Activated CD8-positive, alpha-beta T cell treated with anti-CD3 and anti-CD28 coated beads, Interleukin-2, amount 10 ng/mL, durations not matched to agents 7 days and 5 days (primary cell): Measurements from ENCODE around the gene RXFP1. TPM values are rescaled to one million over a fixed set of nuclear protein-coding genes. Genes with fewer than 3 reads are reported as not detected.

Source experiments
- ATAC-seq: fragments of 150-1000 bp; cut with Tn5 transposase; one replicate; pipeline ENCODE4 v1.10.0; 2021; ENCODE audit warnings: moderate library complexity
- CTCF ChIA-PET: fragments of 350-600 bp; sonication (Branson Sonifier 250); formaldehyde crosslinking; loops from one replicate; lab custom pipeline; 2021; ENCODE audit warnings: antibody characterized with exemption; lab: Charles Lee
- POLR2A ChIA-PET: fragments of 350-600 bp; sonication (Branson Sonifier 250); formaldehyde crosslinking; loops from one replicate; lab custom pipeline; 2021; ENCODE audit warnings: antibody characterized with exemption; lab: Charles Lee
- DNase-seq: peaks from one replicate; pipeline ENCODE4 v3.0.0-alpha.2; 2020
- H3K27ac Mint-ChIP-seq: one replicate; pipeline ENCODE4 v1.8.0; 2021; ENCODE audit warnings: mild to moderate bottlenecking, mixed read lengths
- H3K27me3 Mint-ChIP-seq: one replicate; pipeline ENCODE4 v1.8.0; 2021; ENCODE audit warnings: low read depth, mixed read lengths
- H3K36me3 Mint-ChIP-seq: one replicate; pipeline ENCODE4 v1.8.0; 2021; ENCODE audit warnings: low read depth, mixed read lengths
- H3K4me1 Mint-ChIP-seq: one replicate; pipeline ENCODE4 v1.8.0; 2021; ENCODE audit warnings: low read depth, mixed read lengths
- H3K4me3 Mint-ChIP-seq: one replicate; pipeline ENCODE4 v1.8.0; 2021; ENCODE audit warnings: mild to moderate bottlenecking, mixed read lengths
- H3K9me3 Mint-ChIP-seq: one replicate; pipeline ENCODE4 v1.8.0; 2022; ENCODE audit warnings: mixed read lengths; ENCODE audit not compliant: insufficient read depth
- total RNA-seq, 2 experiments: library from RNA; stranded (reverse); gene quantifications; one replicate each; pipeline ENCODE4 v1.2.3, GENCODE V29; 2021

Gene RXFP1
- total RNA-seq, 2 experiments from 2014 or later = not detected

DNA sequence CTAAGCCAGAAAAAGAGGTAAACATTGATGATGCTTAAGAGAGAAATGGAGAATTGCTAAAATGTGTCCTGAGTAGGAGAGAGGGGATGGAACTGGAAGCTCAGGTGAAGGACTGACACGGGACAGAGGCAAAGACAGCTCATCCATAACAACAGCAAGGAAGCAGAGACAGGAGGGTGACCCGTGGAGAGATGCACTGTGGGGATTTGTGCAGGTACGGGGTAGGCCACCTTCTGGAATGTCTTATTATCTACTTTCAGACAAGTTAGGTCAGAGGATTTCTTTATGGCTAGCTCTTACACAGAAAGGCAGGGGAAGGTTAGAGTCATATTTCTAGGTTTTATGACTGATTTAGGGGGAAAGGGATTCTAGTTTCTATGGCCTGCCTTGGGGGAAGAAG lies 31.7 kb downstream of the RXFP1 start:
- ATAC-seq (no peak), DNase-seq (no peak)
- Mint-ChIP-seq H3K36me3 (no peaks in the 10 kb centered on the region), H3K27ac (no peak overlapping the region), H3K4me3 (no peak overlapping the region), H3K27me3 (peaks cover 3% of the 10 kb centered on the region), H3K4me1 (no peaks in the 10 kb centered on the region), H3K9me3 (no peaks in the 10 kb centered on the region)
- ChIA-PET POLR2A (no interaction called here), CTCF (no interaction called here)

GRCh38 chr4:158560284-158560683 lies 38.6 kb downstream of the RXFP1 start:
- Mint-ChIP-seq H3K4me1 (no peaks in the 10 kb centered on the region), H3K27ac (no peak overlapping the region), H3K36me3 (no peaks in the 10 kb centered on the region), H3K9me3 (no peaks in the 10 kb centered on the region), H3K4me3 (no peak overlapping the region), H3K27me3 (no peaks in the 10 kb centered on the region)
- POLR2A ChIA-PET = no interaction called here
- CTCF ChIA-PET = no interaction called here
- DNase-seq (no peak), ATAC-seq (no peak)

DNA sequence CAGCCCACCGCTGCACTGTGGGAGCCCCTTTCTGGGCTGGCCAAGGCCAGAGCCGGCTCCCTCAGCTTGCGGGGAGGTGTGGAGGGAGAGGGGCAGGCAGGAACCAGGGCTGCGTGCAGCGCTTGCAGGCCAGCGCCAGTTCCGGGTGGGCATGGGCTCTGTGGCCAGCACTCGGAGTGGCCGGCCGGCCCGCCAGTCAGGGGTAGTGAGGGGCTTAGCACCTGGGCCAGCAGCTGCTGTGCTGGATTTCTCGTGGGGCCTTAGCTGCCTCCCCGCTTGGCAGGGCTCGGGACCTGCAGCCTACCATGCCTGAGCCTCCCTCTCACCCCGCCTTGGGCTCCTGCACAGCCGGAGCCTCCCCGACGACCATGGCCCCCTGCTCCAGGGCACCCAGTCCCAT lies 45.2 kb downstream of the RXFP1 start:
- ATAC-seq = no peak
- no peaks in the 10 kb centered on the region for H3K27me3 Mint-ChIP-seq
- H3K36me3 Mint-ChIP-seq = no peaks in the 10 kb centered on the region
- no peak for DNase-seq
- no peak overlapping the region for H3K27ac Mint-ChIP-seq
- H3K4me3 Mint-ChIP-seq = no peak overlapping the region
- H3K9me3 Mint-ChIP-seq = no peaks in the 10 kb centered on the region
- no peaks in the 10 kb centered on the region for H3K4me1 Mint-ChIP-seq
- ChIA-PET POLR2A (no interaction called here), CTCF (no interaction called here)

- POLR2A ChIA-PET = no interaction called here
- no peak overlapping the region for H3K27ac Mint-ChIP-seq
- CTCF ChIA-PET = no interaction called here
- no peaks in the 10 kb centered on the region for H3K27me3 Mint-ChIP-seq
- H3K4me3 Mint-ChIP-seq = no peak overlapping the region
- DNase-seq (no peak), ATAC-seq (no peak)
- H3K4me1 Mint-ChIP-seq = no peaks in the 10 kb centered on the region
- no peaks in the 10 kb centered on the region for H3K36me3 Mint-ChIP-seq
- H3K9me3 Mint-ChIP-seq = no peaks in the 10 kb centered on the region
These were observed 50.1 kb downstream of the RXFP1 start for GRCh38 chr4:158571736-158572135.

GRCh38 chr4:158572608-158573007 lies 50.9 kb downstream of the RXFP1 start:
- H3K4me3 Mint-ChIP-seq = no peak overlapping the region
- H3K27me3 Mint-ChIP-seq = no peaks in the 10 kb centered on the region
- no peaks in the 10 kb centered on the region for H3K36me3 Mint-ChIP-seq
- H3K9me3 Mint-ChIP-seq = no peaks in the 10 kb centered on the region
- ChIA-PET CTCF (no interaction called here), POLR2A (no interaction called here)
- DNase-seq (no peak), ATAC-seq (no peak)
- H3K4me1 Mint-ChIP-seq = no peaks in the 10 kb centered on the region
- no peak overlapping the region for H3K27ac Mint-ChIP-seq

- CTCF ChIA-PET = no interaction called here
- H3K36me3 Mint-ChIP-seq = no peaks in the 10 kb centered on the region
- DNase-seq (no peak), ATAC-seq (no peak)
- H3K4me1 Mint-ChIP-seq = no peaks in the 10 kb centered on the region
- peaks cover 3% of the 10 kb centered on the region for H3K27me3 Mint-ChIP-seq
- H3K4me3 Mint-ChIP-seq = no peak overlapping the region
- POLR2A ChIA-PET = no interaction called here
- no peak overlapping the region for H3K27ac Mint-ChIP-seq
- no peaks in the 10 kb centered on the region for H3K9me3 Mint-ChIP-seq
These were observed 56.8 kb downstream of the RXFP1 start for GRCh38 chr4:158578476-158578875.

DNA sequence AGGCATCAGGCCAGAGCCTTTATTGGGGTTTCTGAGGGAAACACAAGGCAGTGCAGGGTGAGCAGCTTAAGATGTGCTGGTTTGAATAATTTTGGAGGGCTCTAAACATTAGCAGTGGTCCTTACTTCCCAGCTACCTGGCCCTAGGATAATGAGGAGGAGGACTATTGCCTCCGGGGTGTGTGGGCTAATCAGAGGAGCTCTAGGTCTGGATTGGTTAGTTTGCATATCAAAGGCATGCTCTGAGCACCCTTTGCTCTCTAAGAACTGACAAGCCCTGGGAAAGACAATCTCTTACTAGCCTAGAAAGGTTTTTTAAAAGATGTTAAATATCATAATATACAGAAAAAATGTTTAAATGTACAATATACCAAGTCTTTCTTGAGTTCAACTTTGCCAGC lies 58.4 kb downstream of the RXFP1 start:
- no peaks in the 10 kb centered on the region for H3K4me1 Mint-ChIP-seq

DNA sequence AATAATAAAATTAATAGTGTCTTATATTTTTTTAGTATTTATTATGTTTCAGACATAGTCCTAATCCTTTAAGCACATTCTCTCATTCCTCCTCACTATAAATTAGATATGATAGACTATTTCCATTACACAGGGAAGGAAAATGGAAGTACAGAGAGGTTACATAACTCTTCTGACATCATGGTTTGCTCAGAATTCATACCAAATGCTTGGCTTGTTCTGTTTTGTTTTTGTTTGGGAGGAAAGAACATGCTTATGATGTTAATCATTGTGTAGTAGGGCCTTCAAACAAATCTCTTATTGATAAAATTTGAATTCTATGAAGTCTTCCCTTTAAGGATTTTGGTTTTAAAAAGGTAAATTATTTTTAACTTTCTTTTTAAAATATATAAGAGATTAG lies 59.5 kb downstream of the RXFP1 start:
- DNase-seq = no peak
- Mint-ChIP-seq H3K27ac (no peak overlapping the region), H3K27me3 (peaks cover 3% of the 10 kb centered on the region), H3K4me1 (no peaks in the 10 kb centered on the region), H3K36me3 (no peaks in the 10 kb centered on the region), H3K9me3 (no peaks in the 10 kb centered on the region), H3K4me3 (no peak overlapping the region)
- ChIA-PET POLR2A (no interaction called here), CTCF (no interaction called here)
- ATAC-seq = no peak

More for the DNA sequence above, 58.4 kb downstream of the RXFP1 start:
- H3K9me3 Mint-ChIP-seq = no peaks in the 10 kb centered on the region
- ChIA-PET CTCF (no interaction called here), POLR2A (no interaction called here)
- no peaks in the 10 kb centered on the region for H3K36me3 Mint-ChIP-seq
- H3K27ac Mint-ChIP-seq = no peak overlapping the region
- ATAC-seq (no peak), DNase-seq (no peak)
- no peak overlapping the region for H3K4me3 Mint-ChIP-seq
- peaks cover 3% of the 10 kb centered on the region for H3K27me3 Mint-ChIP-seq

GRCh38 chr4:158586881-158587280 lies 65.2 kb downstream of the RXFP1 start:
- Mint-ChIP-seq H3K9me3 (no peaks in the 10 kb centered on the region), H3K4me1 (no peaks in the 10 kb centered on the region), H3K27me3 (peaks cover 5% of the 10 kb centered on the region), H3K27ac (no peak overlapping the region), H3K36me3 (no peaks in the 10 kb centered on the region), H3K4me3 (no peak overlapping the region)
- CTCF ChIA-PET = no interaction called here
- DNase-seq (no peak), ATAC-seq (no peak)
- POLR2A ChIA-PET = no interaction called here

GRCh38 chr4:158588285-158588684 lies 66.6 kb downstream of the RXFP1 start:
- H3K4me3 Mint-ChIP-seq = no peak overlapping the region
- POLR2A ChIA-PET = no interaction called here
- no peaks in the 10 kb centered on the region for H3K36me3 Mint-ChIP-seq
- H3K27me3 Mint-ChIP-seq = peaks cover 2% of the 10 kb centered on the region
- no peak for DNase-seq
- CTCF ChIA-PET = no interaction called here
- no peak overlapping the region for H3K27ac Mint-ChIP-seq
- H3K9me3 Mint-ChIP-seq = no peaks in the 10 kb centered on the region
- no peak for ATAC-seq
- no peaks in the 10 kb centered on the region for H3K4me1 Mint-ChIP-seq

DNA sequence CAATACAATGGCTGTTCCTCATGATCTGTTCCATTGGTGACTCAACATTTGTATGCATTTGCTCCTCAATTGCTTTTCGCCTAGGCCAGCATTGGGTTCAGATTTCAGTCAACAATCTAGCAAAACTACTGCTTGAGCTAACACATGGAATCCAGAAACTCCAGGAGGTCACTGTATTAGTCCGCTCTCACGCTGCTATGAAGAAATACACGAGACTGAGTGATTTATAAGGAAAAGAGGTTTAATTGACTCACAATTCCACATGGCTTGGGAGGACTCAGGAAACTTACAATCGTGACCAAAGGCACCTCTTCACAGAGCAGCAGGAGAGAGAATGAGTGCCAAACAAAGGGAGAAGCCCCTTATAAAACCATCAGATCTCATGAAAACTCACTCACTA lies 67.1 kb downstream of the RXFP1 start:
- ChIA-PET POLR2A (no interaction called here), CTCF (no interaction called here)
- H3K27me3 Mint-ChIP-seq = peaks cover 5% of the 10 kb centered on the region
- H3K4me3 Mint-ChIP-seq = no peak overlapping the region
- no peaks in the 10 kb centered on the region for H3K9me3 Mint-ChIP-seq
- H3K27ac Mint-ChIP-seq = no peak overlapping the region
- H3K4me1 Mint-ChIP-seq = no peaks in the 10 kb centered on the region
- no peaks in the 10 kb centered on the region for H3K36me3 Mint-ChIP-seq
- DNase-seq = no peak
- no peak for ATAC-seq

DNA sequence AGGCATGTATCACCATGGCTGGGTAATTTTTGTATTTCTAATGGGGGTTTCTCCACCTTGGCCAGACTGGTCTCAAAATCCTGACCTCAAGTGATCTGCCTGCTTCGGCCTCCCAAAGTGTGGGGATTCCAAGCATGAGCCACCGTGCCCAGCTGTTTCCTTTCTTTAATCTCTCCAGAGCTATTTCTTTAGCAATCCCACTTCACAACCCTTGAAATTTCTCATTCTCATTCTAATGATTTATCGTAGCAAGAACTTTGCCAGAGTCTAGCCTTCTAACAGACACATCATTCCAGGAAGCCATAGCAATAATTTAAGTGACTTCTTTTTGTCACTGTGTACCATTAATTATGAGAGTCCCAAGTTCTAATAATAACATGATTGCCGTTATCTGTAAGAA lies 68.6 kb downstream of the RXFP1 start:
- H3K4me1 Mint-ChIP-seq = no peaks in the 10 kb centered on the region
- ChIA-PET POLR2A (no interaction called here), CTCF (no interaction called here)
- H3K9me3 Mint-ChIP-seq = no peaks in the 10 kb centered on the region
- peaks cover 8% of the 10 kb centered on the region for H3K27me3 Mint-ChIP-seq
- no peak for ATAC-seq
- no peak overlapping the region for H3K4me3 Mint-ChIP-seq
- H3K27ac Mint-ChIP-seq = no peak overlapping the region
- no peak for DNase-seq
- H3K36me3 Mint-ChIP-seq = no peaks in the 10 kb centered on the region

DNA sequence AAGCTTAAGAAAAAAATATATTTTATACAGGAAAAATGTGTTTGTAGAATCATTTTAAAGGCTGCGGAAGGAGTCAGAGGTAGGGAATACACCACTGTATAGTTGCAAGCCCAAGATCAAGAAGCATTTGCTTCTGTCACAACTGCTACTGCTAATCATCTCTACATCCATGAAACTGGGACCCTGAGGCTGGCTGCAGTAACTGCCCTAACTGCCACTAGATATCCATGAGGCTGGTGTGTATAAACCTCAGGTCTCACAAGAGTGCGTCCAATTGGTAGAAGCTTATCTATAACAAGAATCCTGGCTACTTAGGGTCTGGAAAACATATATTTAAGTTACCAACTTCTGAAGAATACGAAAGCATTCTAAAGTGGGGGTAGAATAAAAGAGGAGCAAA lies 69.1 kb downstream of the RXFP1 start:
- Mint-ChIP-seq H3K4me1 (no peaks in the 10 kb centered on the region), H3K27me3 (peaks cover 8% of the 10 kb centered on the region), H3K36me3 (no peaks in the 10 kb centered on the region), H3K27ac (no peak overlapping the region), H3K9me3 (no peaks in the 10 kb centered on the region), H3K4me3 (no peak overlapping the region)
- ChIA-PET POLR2A (no interaction called here), CTCF (no interaction called here)
- ATAC-seq (no peak), DNase-seq (no peak)
